SJSA1 (cell line): ENCODE measurements around the gene CTCFL. TPM values are rescaled to one million over a fixed set of nuclear protein-coding genes. Genes with fewer than 3 reads are reported as not detected.

Experiments used
- DNase-seq, 2 experiments: peaks; one replicate each; pipeline ENCODE4 v3.0.0-alpha.2; 2015 to 2020; ENCODE audit warnings: low spot score in 2 of 2, low read depth in 1 of 2
- H3K27ac ChIP-seq: fragments of 250-450 bp; sonication (Bioruptor Pico); 2 replicates; pipeline ENCODE4 v1.5.1; 2020; ENCODE audit warnings: mild to moderate bottlenecking, moderate library complexity
- H3K27me3 ChIP-seq: fragments of 250-450 bp; sonication (Bioruptor Pico); replicated peaks from 2 replicates; pipeline ENCODE4 v1.5.1; 2020; ENCODE audit warnings: mild to moderate bottlenecking, moderate library complexity
- H3K36me3 ChIP-seq: fragments of 250-450 bp; sonication (Bioruptor Pico); 2 replicates; pipeline ENCODE4 v1.5.1; 2020; ENCODE audit warnings: mild to moderate bottlenecking
- H3K4me1 ChIP-seq: fragments of 250-450 bp; sonication (Bioruptor Pico); replicated peaks from 2 replicates; pipeline ENCODE4 v1.6.1; 2021; ENCODE audit warnings: mild to moderate bottlenecking
- H3K4me3 ChIP-seq: fragments of 250-450 bp; sonication (Bioruptor Pico); 2 replicates; pipeline ENCODE4 v1.5.1; 2020; ENCODE audit warnings: mild to moderate bottlenecking
- H3K9me3 ChIP-seq: fragments of 250-450 bp; sonication (Bioruptor Pico); replicated peaks from 2 replicates; pipeline ENCODE4 v1.5.1; 2020; ENCODE audit warnings: mild to moderate bottlenecking
- total RNA-seq: library from RNA; depleted of rRNA; stranded (reverse); fragments of >200 nt; shearing (Covaris generic); gene quantifications from 2 replicates; pipeline ENCODE4 v1.2.3, GENCODE V29; 2014

The CTCFL gene
- total RNA-seq, 1 experiment from 2014 or later, result not detected

- Histone ChIP-seq H3K27me3 (peaks cover 22% of the 10 kb centered on the region), H3K27ac (no peak overlapping the region), H3K4me3 (no peak overlapping the region), H3K36me3 (no peaks in the 10 kb centered on the region), H3K4me1 (no peaks in the 10 kb centered on the region), H3K9me3 (no peaks in the 10 kb centered on the region)
- no peak for DNase-seq
These were observed 40.2 kb upstream of the CTCFL start for GRCh38 chr20:57564951-57565642.

GRCh38 chr20:57564180-57564802 is 39.4 kb upstream of the CTCFL start:
- H3K4me1 ChIP-seq, result no peaks in the 10 kb centered on the region
- H3K36me3 ChIP-seq, result no peaks in the 10 kb centered on the region
- DNase-seq, result no peak
- H3K27ac ChIP-seq, result no peak overlapping the region
- H3K4me3 ChIP-seq, result no peak overlapping the region
- H3K27me3 ChIP-seq, result peaks cover 27% of the 10 kb centered on the region
- no peaks in the 10 kb centered on the region for H3K9me3 ChIP-seq

GRCh38 chr20:57563522-57563921 is 38.6 kb upstream of the CTCFL start:
- H3K4me3 ChIP-seq, result no peak overlapping the region
- H3K36me3 ChIP-seq, result no peaks in the 10 kb centered on the region
- H3K27ac ChIP-seq, result no peak overlapping the region
- no peaks in the 10 kb centered on the region for H3K4me1 ChIP-seq
- DNase-seq, result no peak
- peaks cover 35% of the 10 kb centered on the region for H3K27me3 ChIP-seq
- H3K9me3 ChIP-seq, result no peaks in the 10 kb centered on the region

- H3K27me3 ChIP-seq, result peaks cover 42% of the 10 kb centered on the region
- H3K4me3 ChIP-seq, result no peak overlapping the region
- no peaks in the 10 kb centered on the region for H3K4me1 ChIP-seq
- no peak for DNase-seq
- H3K36me3 ChIP-seq, result no peaks in the 10 kb centered on the region
- H3K27ac ChIP-seq, result no peak overlapping the region
- no peaks in the 10 kb centered on the region for H3K9me3 ChIP-seq
These were observed 37.9 kb upstream of the CTCFL start for GRCh38 chr20:57562541-57563465.

- no peaks in the 10 kb centered on the region for H3K9me3 ChIP-seq
- no peak overlapping the region for H3K27ac ChIP-seq
- H3K4me3 ChIP-seq, result no peak overlapping the region
- no peaks in the 10 kb centered on the region for H3K36me3 ChIP-seq
- H3K27me3 ChIP-seq, result peaks cover 50% of the 10 kb centered on the region
- H3K4me1 ChIP-seq, result no peaks in the 10 kb centered on the region
- DNase-seq, result no peak
These were observed 36.7 kb upstream of the CTCFL start for GRCh38 chr20:57561356-57562279.

- H3K4me1 ChIP-seq, result no peaks in the 10 kb centered on the region
- no peak within 1 kb of the TSS for H3K4me3 ChIP-seq
- H3K27ac ChIP-seq, result no peak within 1 kb of the TSS
- DNase-seq, result no peak
- H3K27me3 ChIP-seq, result peaks cover 49% of the 10 kb centered on the region
- H3K36me3 ChIP-seq, result no peaks in the 10 kb centered on the region
- H3K9me3 ChIP-seq, result no peaks in the 10 kb centered on the region
These were observed 35.8 kb upstream of the CTCFL start, which contains the start of gene PCK1 for GRCh38 chr20:57560554-57561355. PCK1 (plus strand) TSS chr20:57561110; CDS start chr20:57561412, 302 bp downstream.

GRCh38 chr20:57559658-57560553 is 35.0 kb upstream of the CTCFL start:
- DNase-seq, result no peak
- H3K9me3 ChIP-seq, result no peaks in the 10 kb centered on the region
- H3K36me3 ChIP-seq, result no peaks in the 10 kb centered on the region
- H3K27ac ChIP-seq, result no peak overlapping the region
- no peak overlapping the region for H3K4me3 ChIP-seq
- H3K27me3 ChIP-seq, result peaks cover 56% of the 10 kb centered on the region
- no peaks in the 10 kb centered on the region for H3K4me1 ChIP-seq

GRCh38 chr20:57559289-57559634 is 34.3 kb upstream of the CTCFL start:
- Histone ChIP-seq H3K27me3 (peaks cover 59% of the 10 kb centered on the region), H3K4me3 (no peak overlapping the region), H3K9me3 (no peaks in the 10 kb centered on the region), H3K36me3 (no peaks in the 10 kb centered on the region), H3K4me1 (no peaks in the 10 kb centered on the region), H3K27ac (no peak overlapping the region)
- DNase-seq, result no peak

- H3K9me3 ChIP-seq, result no peaks in the 10 kb centered on the region
- H3K36me3 ChIP-seq, result no peaks in the 10 kb centered on the region
- peaks cover 56% of the 10 kb centered on the region for H3K27me3 ChIP-seq
- no peak for DNase-seq
- no peak overlapping the region for H3K4me3 ChIP-seq
- H3K4me1 ChIP-seq, result no peaks in the 10 kb centered on the region
- H3K27ac ChIP-seq, result no peak overlapping the region
These were observed 33.8 kb upstream of the CTCFL start for GRCh38 chr20:57558614-57559288.

- Histone ChIP-seq H3K4me1 (no peaks in the 10 kb centered on the region), H3K27ac (no peak overlapping the region), H3K27me3 (peaks cover 54% of the 10 kb centered on the region), H3K36me3 (no peaks in the 10 kb centered on the region), H3K4me3 (no peak overlapping the region), H3K9me3 (no peaks in the 10 kb centered on the region)
- DNase-seq, result no peak
These were observed 33.1 kb upstream of the CTCFL start for GRCh38 chr20:57557926-57558613.

GRCh38 chr20:57556980-57557274 is 32.0 kb upstream of the CTCFL start:
- Histone ChIP-seq H3K9me3 (no peaks in the 10 kb centered on the region), H3K4me3 (no peak overlapping the region), H3K36me3 (no peaks in the 10 kb centered on the region), H3K4me1 (no peaks in the 10 kb centered on the region), H3K27ac (no peak overlapping the region), H3K27me3 (peaks cover 54% of the 10 kb centered on the region)
- DNase-seq, result no peak
